ENCODE data around the gene ANKEF1.
"Not testable (repeated sequence)": the region's sequence is repeated elsewhere in the genome, so short reads cannot be mapped to it uniquely, and the experiment has no call there.

The ANKEF1 gene

GRCh38 chr20:10012464-10012863, 22.3 kb upstream of the ANKEF1 start:
- Histone ChIP-seq H3K36me3 (no peaks in the 10 kb centered on the region), H3K4me1 (ENCODE audit: control insufficient read depth in 1 of 2, insufficient read depth in 1 of 2, low read depth in 1 of 2, low read length in 1 of 2) (no peaks in the 10 kb centered on the region), H3K27ac (no peak overlapping the region), H3K4me3 (ENCODE audit: low read depth in 1 of 2, low read length in 1 of 2) (no peak overlapping the region), H3K27me3 (no peaks in the 10 kb centered on the region), H3K9me3 (no peaks in the 10 kb centered on the region)
- no peak for TF ChIP-seq CTCF (IDR thresholded peaks at IDR 0.05)

DNA sequence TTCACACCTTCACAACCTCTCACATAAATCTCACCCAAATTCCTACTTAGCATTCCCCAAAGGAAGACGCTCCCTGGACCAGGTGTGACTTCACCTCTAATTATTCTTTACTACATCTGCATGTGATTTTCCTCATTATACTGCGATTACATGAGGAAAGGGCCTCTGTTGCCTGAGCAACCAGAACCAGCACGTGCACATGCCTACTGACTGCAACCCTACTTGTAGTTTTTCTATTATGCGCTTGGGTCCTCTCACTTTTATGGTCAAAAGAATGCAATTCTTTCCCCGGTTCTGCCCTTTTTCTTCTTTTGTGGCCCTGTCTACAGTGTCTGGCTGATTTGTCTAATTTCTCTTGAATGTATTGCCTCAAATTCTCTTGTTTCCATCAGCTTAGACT, 20.4 kb upstream of the ANKEF1 start:
- no peaks in the 10 kb centered on the region for H3K4me1 ChIP-seq (ENCODE audit: control insufficient read depth in 1 of 2, insufficient read depth in 1 of 2, low read depth in 1 of 2, low read length in 1 of 2)
- no peaks in the 10 kb centered on the region for H3K9me3 ChIP-seq
- no peak overlapping the region for H3K4me3 ChIP-seq (ENCODE audit: low read depth in 1 of 2, low read length in 1 of 2)
- H3K36me3 ChIP-seq: no peaks in the 10 kb centered on the region
- no peaks in the 10 kb centered on the region for H3K27me3 ChIP-seq
- H3K27ac ChIP-seq: no peak overlapping the region
- TF ChIP-seq CTCF (IDR thresholded peaks at IDR 0.05): no peak

GRCh38 chr20:10020937-10021336, 13.8 kb upstream of the ANKEF1 start:
- no peak for TF ChIP-seq CTCF (IDR thresholded peaks at IDR 0.05)
- Histone ChIP-seq H3K9me3 (no peaks in the 10 kb centered on the region), H3K36me3 (no peaks in the 10 kb centered on the region), H3K27ac (no peak overlapping the region), H3K27me3 (no peaks in the 10 kb centered on the region), H3K4me1 (ENCODE audit: control insufficient read depth in 1 of 2, insufficient read depth in 1 of 2, low read depth in 1 of 2, low read length in 1 of 2) (no peaks in the 10 kb centered on the region), H3K4me3 (ENCODE audit: low read depth in 1 of 2, low read length in 1 of 2) (no peak overlapping the region)

- no peak overlapping the region for H3K4me3 ChIP-seq (ENCODE audit: low read depth in 1 of 2, low read length in 1 of 2)
- H3K9me3 ChIP-seq: no peaks in the 10 kb centered on the region
- H3K36me3 ChIP-seq: no peaks in the 10 kb centered on the region
- H3K4me1 ChIP-seq (ENCODE audit: control insufficient read depth in 1 of 2, insufficient read depth in 1 of 2, low read depth in 1 of 2, low read length in 1 of 2): no peaks in the 10 kb centered on the region
- TF ChIP-seq CTCF (IDR thresholded peaks at IDR 0.05): no peak
- H3K27ac ChIP-seq: no peak overlapping the region
- no peaks in the 10 kb centered on the region for H3K27me3 ChIP-seq
These were observed 12.2 kb upstream of the ANKEF1 start for GRCh38 chr20:10022625-10023024.

GRCh38 chr20:10023911-10024310, 10.9 kb upstream of the ANKEF1 start:
- Histone ChIP-seq H3K27ac (no peak overlapping the region), H3K9me3 (no peaks in the 10 kb centered on the region), H3K4me3 (ENCODE audit: low read depth in 1 of 2, low read length in 1 of 2) (no peak overlapping the region), H3K36me3 (no peaks in the 10 kb centered on the region), H3K27me3 (peaks cover 4% of the 10 kb centered on the region), H3K4me1 (ENCODE audit: control insufficient read depth in 1 of 2, insufficient read depth in 1 of 2, low read depth in 1 of 2, low read length in 1 of 2) (no peaks in the 10 kb centered on the region)
- TF ChIP-seq CTCF (IDR thresholded peaks at IDR 0.05): no peak

- not testable (repeated sequence) for H3K4me3 ChIP-seq (ENCODE audit: low read depth in 1 of 2, low read length in 1 of 2)
These were observed 3.2 kb upstream of the ANKEF1 start for GRCh38 chr20:10031451-10032215.

DNA sequence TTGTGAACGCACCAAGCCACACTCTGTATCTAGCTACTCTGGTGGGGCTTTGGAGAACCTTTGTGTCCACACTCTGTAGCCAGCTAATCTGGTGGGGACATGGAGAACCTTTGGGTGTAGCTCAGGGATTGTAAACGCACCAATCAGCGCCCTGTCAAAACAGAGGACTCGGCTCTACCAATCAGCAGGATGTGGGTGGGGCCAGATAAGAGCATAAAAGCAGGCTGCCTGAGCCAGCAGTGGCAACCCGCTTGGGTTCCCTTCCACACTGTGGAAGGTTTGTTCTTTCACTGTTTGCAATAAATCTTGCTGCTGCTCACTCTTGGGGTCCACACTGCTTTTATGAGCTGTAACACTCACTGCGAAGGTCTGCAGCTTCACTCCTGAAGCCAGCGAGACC, 2.5 kb upstream of the ANKEF1 start:
- Histone ChIP-seq H3K4me1 (ENCODE audit: control insufficient read depth in 1 of 2, insufficient read depth in 1 of 2, low read depth in 1 of 2, low read length in 1 of 2) (peaks cover 7 to 10% of the 10 kb centered on the region in 2 experiments), H3K27me3 (peaks cover 32% of the 10 kb centered on the region)
- H3K9me3 ChIP-seq; H3K36me3 ChIP-seq; H3K27ac ChIP-seq; H3K4me3 ChIP-seq (ENCODE audit: low read depth in 1 of 2, low read length in 1 of 2): not testable (repeated sequence)

More at GRCh38 chr20:10031451-10032215, 3.2 kb upstream of the ANKEF1 start:
- not testable (repeated sequence) for H3K9me3 ChIP-seq, H3K36me3 ChIP-seq, H3K27ac ChIP-seq
- peaks cover 32% of the 10 kb centered on the region for H3K27me3 ChIP-seq
- H3K4me1 ChIP-seq (ENCODE audit: control insufficient read depth in 1 of 2, insufficient read depth in 1 of 2, low read depth in 1 of 2, low read length in 1 of 2): peaks cover 7 to 10% of the 10 kb centered on the region in 2 experiments
